Chondrocyte (in vitro differentiated cells): Measurements from ENCODE around the gene DMD. TPM values are rescaled to one million over a fixed set of nuclear protein-coding genes. Genes with fewer than 3 reads are reported as not detected.

Experiments
- DNase-seq: peaks from one replicate; pipeline ENCODE4 v3.0.0; 2021; ENCODE audit warnings: mixed read lengths, low spot score
- H3K27ac Mint-ChIP-seq: one replicate; pipeline ENCODE4 v1.8.0; 2021; ENCODE audit warnings: mild to moderate bottlenecking, moderate library complexity, mixed read lengths; ENCODE audit not compliant: unreplicated experiment
- H3K27me3 Mint-ChIP-seq: 2 replicates; pipeline ENCODE4 v1.8.0; 2021; ENCODE audit warnings: low read depth, mixed read lengths
- H3K36me3 Mint-ChIP-seq: 2 replicates; pipeline ENCODE4 v1.8.0; 2021; ENCODE audit warnings: low read depth, mixed read lengths
- H3K4me1 Mint-ChIP-seq: 2 replicates; pipeline ENCODE4 v1.8.0; 2021; ENCODE audit warnings: low read depth, mild to moderate bottlenecking, mixed read lengths
- H3K4me3 Mint-ChIP-seq: one replicate; pipeline ENCODE4 v1.8.0; 2021; ENCODE audit warnings: mild to moderate bottlenecking, moderate library complexity, mixed read lengths; ENCODE audit not compliant: unreplicated experiment
- H3K9me3 Mint-ChIP-seq: 2 replicates; pipeline ENCODE4 v1.8.0; 2021; ENCODE audit warnings: low read depth, mixed read lengths
- total RNA-seq: library from RNA; stranded (reverse); gene quantifications from 3 replicates; pipeline ENCODE4 v1.2.1, GENCODE V29; 2021
- TF ChIP-seq, protein P1 (sequence below): fragments of 200-600 bp; sonication (generic); IDR thresholded peaks from 2 replicates; pipeline ENCODE4 v1.5.0; 2021; ENCODE audit warnings: antibody characterized with exemption, mild to moderate bottlenecking, moderate library complexity

DMD gene
- total RNA-seq, 1 donor from 2014 or later, result 201 TPM

DNA sequence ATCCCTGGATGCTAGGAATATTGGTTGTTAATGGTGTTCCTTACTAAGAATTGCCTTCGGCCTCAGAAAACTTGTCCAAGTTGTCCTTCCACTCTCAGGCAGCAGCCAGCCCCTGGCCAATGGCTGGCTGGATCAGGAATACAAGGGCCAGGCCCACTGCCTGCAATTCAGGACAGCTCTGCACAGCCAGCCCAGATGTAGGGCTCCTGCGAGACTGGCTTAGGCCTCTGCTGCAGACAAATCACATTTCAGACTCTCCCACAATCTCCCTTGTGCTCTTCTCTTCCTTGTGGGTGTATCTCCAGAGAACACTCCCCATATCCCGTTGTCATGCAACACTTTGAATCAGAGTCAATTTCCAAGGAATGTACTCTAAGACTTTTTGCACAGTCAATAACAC, 1391.9 kb downstream of the DMD start:
- Mint-ChIP-seq H3K4me3 (no peak overlapping the region), H3K27me3 (no peaks in the 10 kb centered on the region), H3K4me1 (peaks cover 35% of the 10 kb centered on the region), H3K27ac (no peak overlapping the region), H3K36me3 (no peaks in the 10 kb centered on the region), H3K9me3 (peaks cover under 1% of the 10 kb centered on the region)
- no peak for DNase-seq
- TF ChIP-seq, protein P1, sequence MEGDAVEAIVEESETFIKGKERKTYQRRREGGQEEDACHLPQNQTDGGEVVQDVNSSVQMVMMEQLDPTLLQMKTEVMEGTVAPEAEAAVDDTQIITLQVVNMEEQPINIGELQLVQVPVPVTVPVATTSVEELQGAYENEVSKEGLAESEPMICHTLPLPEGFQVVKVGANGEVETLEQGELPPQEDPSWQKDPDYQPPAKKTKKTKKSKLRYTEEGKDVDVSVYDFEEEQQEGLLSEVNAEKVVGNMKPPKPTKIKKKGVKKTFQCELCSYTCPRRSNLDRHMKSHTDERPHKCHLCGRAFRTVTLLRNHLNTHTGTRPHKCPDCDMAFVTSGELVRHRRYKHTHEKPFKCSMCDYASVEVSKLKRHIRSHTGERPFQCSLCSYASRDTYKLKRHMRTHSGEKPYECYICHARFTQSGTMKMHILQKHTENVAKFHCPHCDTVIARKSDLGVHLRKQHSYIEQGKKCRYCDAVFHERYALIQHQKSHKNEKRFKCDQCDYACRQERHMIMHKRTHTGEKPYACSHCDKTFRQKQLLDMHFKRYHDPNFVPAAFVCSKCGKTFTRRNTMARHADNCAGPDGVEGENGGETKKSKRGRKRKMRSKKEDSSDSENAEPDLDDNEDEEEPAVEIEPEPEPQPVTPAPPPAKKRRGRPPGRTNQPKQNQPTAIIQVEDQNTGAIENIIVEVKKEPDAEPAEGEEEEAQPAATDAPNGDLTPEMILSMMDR, result no peak

DNA sequence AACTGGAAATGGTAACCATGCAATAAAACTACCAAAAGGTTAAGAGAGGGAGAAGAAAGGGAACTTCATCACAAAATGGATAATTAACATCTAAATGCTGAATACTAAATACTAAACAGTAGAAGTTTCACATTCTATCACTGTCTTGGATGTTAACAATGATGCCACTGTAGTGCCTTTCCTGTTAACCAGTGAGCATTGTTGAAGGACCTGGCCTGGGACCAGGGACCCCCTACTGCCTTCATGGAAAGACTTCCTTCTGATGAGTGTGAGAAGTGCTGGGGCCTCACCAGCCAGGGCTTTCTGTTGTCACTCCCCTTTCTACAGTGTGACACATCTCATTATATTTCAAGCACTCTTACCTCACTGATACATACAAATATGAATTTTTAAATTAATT, 1400.2 kb downstream of the DMD start:
- no peaks in the 10 kb centered on the region for H3K4me1 Mint-ChIP-seq
- no peak overlapping the region for H3K27ac Mint-ChIP-seq
- DNase-seq, result no peak
- H3K36me3 Mint-ChIP-seq, result no peaks in the 10 kb centered on the region
- H3K27me3 Mint-ChIP-seq, result no peaks in the 10 kb centered on the region
- TF ChIP-seq, protein P1, result no peak
- peaks cover 13% of the 10 kb centered on the region for H3K9me3 Mint-ChIP-seq
- H3K4me3 Mint-ChIP-seq, result no peak overlapping the region

DNA sequence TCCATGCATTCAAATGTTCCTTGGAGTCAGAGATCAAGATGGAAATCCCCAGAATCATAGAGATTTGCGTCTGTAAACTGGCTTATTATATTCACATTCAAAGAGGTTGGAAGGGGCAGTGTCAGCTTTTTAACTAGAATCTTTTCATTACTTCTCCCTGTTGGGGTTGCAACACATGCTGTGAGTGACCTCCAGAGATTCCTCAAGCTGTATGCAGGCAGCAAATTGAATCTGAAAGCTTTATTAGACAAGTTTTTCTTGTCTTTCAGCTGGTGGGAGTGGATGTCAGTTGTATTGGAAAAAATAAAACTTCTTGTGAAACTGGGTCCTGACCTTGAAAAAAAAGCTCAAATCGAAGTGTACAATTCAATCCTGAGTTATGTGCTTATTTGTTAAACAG, 1403.0 kb downstream of the DMD start:
- no peak overlapping the region for H3K4me3 Mint-ChIP-seq
- H3K27ac Mint-ChIP-seq, result no peak overlapping the region
- H3K4me1 Mint-ChIP-seq, result no peaks in the 10 kb centered on the region

DNA sequence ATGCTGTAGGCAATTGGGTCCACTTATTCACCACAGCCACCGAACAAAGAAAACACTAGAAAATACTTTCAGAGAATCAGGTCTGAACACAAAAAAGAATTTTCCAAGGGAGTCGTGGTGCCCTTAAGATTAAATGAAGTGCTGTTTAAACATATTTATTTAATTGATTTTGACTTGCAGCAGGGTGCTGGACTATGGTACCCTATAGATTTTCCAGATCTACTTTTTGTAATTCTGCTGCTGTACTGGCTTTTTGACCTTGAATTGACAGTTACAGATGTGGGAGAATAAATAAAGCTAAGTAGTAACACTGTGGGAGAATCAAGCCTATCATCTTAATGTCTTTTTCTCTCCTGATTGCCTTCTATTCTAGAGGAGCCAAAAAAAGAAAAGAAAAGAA, 1404.2 kb downstream of the DMD start:
- no peak for DNase-seq
- no peaks in the 10 kb centered on the region for H3K27me3 Mint-ChIP-seq
- peaks cover 17% of the 10 kb centered on the region for H3K9me3 Mint-ChIP-seq
- no peak overlapping the region for H3K27ac Mint-ChIP-seq
- H3K4me3 Mint-ChIP-seq, result no peak overlapping the region
- H3K4me1 Mint-ChIP-seq, result peaks cover 3% of the 10 kb centered on the region
- TF ChIP-seq, protein P1, result no peak
- no peaks in the 10 kb centered on the region for H3K36me3 Mint-ChIP-seq

More for the DNA sequence above, 1403.0 kb downstream of the DMD start:
- DNase-seq, result no peak
- no peaks in the 10 kb centered on the region for H3K36me3 Mint-ChIP-seq
- TF ChIP-seq, protein P1, result no peak
- peaks cover 17% of the 10 kb centered on the region for H3K9me3 Mint-ChIP-seq
- no peaks in the 10 kb centered on the region for H3K27me3 Mint-ChIP-seq

DNA sequence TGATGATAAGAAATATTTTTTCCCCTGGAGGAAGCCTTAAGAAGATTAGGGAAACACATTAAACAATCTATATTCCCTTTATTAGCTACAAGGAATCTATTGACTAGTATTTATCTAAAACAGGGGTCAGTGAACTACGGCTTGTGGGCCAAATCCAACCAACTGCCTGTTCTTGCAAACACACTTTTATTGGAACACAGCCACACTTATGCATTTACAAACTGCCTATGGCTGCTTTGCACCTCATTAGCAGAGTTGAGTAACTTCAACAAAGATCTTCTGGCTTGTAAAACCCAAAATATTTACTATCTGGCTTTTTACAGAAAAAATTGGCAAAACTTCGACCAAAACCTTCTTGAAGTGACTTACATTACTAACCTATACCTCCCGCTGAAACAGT, 1405.6 kb downstream of the DMD start:
- Mint-ChIP-seq H3K27me3 (no peaks in the 10 kb centered on the region), H3K4me1 (peaks cover 3% of the 10 kb centered on the region), H3K27ac (no peak overlapping the region), H3K9me3 (peaks cover 16% of the 10 kb centered on the region), H3K36me3 (no peaks in the 10 kb centered on the region), H3K4me3 (no peak overlapping the region)
- no peak for DNase-seq
- TF ChIP-seq, protein P1, result no peak
